Sciatic nerve (tissue), 2 donors: Measurements from ENCODE around the gene TNFRSF1B. TPM values are rescaled to one million over a fixed set of nuclear protein-coding genes. Genes with fewer than 3 reads are reported as not detected.
"Not testable (repeated sequence)": the region's sequence is repeated elsewhere in the genome, so short reads cannot be mapped to it uniquely, and the experiment has no call there.

Source experiments
- ATAC-seq: fragments of 200-7000 bp; cut with Tn5 transposase; one replicate; pipeline ENCODE4 v1.9.1; 2020; ENCODE audit warnings: mild to moderate bottlenecking, moderate library complexity
- DNase-seq: peaks from one replicate; pipeline ENCODE4 v3.0.0-alpha.2; 2020; ENCODE audit warnings: low spot score
- intact Hi-C: fragments of 100-400 bp; cut with DNase I; formaldehyde crosslinking; loops from one replicate; pipeline ENCODE4 v1.14.2; 2022
- total RNA-seq: library from RNA; stranded (reverse); fragmentation: NEBNext Ultra II Directional; extraction: Animal tissue kit (Norgen Biotek cat#: 25700); gene quantifications from one replicate; pipeline ENCODE4 v1.2.1, GENCODE V29; 2021
- donor health status: DM: no; HTN: no; CAD: no.
- donor health status: DM: no; HTN: no; CAD: no.

TNFRSF1B gene
- total RNA-seq, 1 donor from 2014 or later, result 90.9 TPM

DNA sequence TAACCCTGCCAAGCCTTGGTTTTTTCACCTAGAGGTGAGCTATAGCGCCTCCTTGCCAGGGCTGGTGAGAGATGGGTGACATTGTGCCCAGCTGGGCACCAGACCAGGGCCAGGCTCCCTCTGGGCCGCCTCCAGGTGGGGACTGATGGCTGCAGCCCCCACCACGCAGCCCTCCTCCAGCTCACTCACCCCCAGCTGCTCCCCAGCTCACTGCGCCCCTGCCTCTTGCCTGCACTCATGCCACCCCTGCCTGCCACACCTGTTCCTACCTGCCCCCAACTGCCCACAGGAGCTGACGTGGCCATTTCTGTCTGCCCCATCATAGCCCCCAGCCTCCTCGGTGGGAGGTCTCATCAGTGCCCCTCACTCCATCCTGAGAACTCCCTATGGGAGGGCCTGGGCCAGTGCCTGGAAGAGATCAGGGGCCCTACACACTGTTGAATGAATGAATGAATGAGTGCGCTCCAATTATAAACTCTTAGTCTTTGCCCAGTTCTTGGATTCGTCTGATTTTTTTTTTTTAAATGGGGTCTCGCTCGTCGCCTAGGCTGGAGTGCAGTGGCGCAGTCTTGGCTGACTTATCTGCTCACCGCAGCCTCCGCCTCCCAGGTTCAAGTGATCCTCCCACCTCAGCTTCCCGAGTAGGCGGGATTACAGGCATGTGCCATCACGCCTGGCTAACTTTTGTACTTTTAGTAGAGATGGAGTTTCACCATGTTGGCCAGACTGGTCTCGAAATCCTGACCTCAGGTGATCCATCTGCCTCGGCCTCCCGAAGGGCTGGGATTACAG lies 36.6 kb downstream of the TNFRSF1B start:
- DNase-seq (no peak), ATAC-seq (no peak)
- intact Hi-C loops, result no loop called here

DNA sequence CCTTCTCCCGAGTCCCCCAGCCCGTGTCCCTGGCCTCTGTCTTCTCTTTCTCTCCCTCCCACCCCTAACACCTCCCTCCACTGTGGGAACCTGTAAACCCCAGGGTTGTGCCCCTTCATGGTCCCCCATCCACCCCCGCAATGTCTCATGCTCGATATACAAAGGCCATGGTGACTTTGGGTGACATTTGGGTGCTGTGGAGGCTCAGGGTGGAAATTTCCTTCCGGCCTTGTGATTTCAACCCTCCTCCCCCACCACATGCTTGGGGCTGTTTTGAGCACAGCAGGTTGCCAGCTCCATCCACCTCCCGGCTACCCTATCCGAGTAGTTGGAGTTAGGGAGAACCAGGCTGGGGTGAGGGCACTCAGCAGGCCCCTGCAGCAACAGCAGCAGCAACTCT lies 37.3 kb downstream of the TNFRSF1B start:
- intact Hi-C loops, result no loop called here
- ATAC-seq (no peak), DNase-seq (no peak)

DNA sequence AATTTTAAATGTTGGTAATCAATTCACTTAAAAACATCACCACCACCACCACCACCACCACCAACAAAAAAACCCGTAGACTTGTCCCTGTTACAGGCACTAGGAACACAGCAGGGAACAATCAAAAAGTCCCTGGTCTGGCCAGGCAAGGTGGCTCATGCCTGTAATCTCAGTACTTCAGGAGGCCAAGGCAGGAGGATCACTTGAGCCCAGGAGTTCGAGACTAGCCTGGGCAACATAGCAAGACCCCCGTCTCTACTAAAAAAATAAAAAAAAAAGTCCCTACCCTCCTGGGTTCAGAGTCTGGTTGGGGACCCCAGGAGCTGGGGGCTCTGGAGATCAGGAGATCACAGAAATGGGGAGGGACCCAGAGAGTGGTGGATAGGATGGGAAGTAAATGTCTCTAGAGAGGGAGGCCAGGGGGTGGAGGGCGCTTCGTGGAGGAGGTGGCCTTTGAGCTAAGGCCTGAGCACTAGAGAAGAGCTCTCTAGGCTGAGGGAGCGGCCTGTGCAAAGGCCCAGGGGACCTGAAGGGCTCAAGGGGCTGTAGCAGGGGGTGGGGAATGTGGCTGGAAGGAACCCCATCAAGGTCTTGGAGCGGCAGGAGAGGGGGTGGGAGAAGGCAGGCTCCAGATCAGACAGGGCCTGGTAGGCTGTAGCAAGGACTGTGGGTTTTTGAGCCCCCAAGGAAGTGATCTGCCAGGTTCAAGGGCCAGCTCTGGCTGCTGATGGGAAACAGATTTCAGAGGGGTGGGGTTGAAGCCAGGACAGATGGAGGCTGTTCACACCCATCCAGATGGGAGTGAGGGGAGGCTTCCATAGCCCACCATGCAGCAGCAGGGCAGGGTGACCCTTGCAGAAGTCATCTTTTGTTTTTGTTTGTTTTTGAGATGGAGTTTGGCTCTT lies 38.2 kb downstream of the TNFRSF1B start:
- ATAC-seq, result no peak
- intact Hi-C loops, result no loop called here
- no peak for DNase-seq

DNA sequence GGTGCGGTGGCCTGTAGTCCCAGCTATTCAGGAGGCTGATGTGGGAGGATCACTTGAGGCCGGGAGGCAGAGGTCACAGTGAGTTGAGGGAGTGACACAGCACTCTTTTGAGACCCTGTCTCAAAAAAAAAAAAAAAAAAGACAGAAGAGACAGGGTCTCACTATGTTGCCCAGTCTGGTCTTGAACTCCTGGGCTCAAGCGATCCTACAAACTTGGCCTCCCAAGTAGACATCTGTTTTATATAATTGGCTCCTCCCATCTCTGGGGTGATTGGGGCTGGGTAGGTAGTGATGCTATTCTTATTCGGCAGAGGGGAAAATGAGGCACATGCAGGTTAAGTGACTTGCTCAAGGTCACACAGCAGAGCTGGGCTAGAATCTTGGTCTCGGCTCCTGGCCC lies 39.4 kb downstream of the TNFRSF1B start:
- no peak for DNase-seq
- ATAC-seq, result no peak
- intact Hi-C loops, result no loop called here

DNA sequence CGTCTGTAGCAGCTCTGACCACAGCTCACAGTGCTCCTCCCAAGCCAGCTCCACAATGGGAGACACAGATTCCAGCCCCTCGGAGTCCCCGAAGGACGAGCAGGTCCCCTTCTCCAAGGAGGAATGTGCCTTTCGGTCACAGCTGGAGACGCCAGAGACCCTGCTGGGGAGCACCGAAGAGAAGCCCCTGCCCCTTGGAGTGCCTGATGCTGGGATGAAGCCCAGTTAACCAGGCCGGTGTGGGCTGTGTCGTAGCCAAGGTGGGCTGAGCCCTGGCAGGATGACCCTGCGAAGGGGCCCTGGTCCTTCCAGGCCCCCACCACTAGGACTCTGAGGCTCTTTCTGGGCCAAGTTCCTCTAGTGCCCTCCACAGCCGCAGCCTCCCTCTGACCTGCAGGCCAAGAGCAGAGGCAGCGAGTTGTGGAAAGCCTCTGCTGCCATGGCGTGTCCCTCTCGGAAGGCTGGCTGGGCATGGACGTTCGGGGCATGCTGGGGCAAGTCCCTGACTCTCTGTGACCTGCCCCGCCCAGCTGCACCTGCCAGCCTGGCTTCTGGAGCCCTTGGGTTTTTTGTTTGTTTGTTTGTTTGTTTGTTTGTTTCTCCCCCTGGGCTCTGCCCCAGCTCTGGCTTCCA lies 40.1 kb downstream of the TNFRSF1B start:
- intact Hi-C loops, result no loop called here
- ATAC-seq, result no peak

DNA sequence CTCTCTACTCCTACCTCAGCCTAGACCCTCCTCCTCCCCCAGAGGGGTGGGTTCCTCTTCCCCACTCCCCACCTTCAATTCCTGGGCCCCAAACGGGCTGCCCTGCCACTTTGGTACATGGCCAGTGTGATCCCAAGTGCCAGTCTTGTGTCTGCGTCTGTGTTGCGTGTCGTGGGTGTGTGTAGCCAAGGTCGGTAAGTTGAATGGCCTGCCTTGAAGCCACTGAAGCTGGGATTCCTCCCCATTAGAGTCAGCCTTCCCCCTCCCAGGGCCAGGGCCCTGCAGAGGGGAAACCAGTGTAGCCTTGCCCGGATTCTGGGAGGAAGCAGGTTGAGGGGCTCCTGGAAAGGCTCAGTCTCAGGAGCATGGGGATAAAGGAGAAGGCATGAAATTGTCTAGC lies 41.5 kb downstream of the TNFRSF1B start:
- DNase-seq (no peak), ATAC-seq (peak; percentile 14)
- intact Hi-C loops, result loop anchor here (2.0 kb wide), 1 partner anchor 81 kb away; no protein-coding TSS in a partner anchor

More for the DNA sequence above, 40.1 kb downstream of the TNFRSF1B start:
- no peak for DNase-seq

DNA sequence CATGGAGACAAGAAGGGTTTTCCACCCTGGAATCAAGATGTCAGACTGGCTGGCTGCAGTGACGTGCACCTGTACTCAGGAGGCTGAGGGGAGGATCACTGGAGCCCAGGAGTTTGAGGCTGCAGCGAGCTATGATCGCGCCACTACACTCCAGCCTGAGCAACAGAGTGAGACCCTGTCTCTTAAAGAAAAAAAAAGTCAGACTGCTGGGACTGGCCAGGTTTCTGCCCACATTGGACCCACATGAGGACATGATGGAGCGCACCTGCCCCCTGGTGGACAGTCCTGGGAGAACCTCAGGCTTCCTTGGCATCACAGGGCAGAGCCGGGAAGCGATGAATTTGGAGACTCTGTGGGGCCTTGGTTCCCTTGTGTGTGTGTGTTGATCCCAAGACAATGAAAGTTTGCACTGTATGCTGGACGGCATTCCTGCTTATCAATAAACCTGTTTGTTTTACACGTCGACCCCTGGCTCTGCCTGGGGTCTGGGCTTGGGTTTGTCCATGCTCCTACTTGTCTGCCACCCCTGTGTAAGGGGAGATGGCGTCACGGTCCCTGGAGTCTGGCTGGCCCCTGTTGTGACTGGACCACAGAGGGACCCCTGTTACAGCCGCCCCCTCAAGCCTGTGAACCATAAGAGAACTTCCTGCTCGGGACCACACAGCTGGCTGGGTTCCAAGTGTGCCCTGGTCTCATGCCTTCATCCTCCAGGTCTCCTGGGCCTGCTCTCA lies 42.1 kb downstream of the TNFRSF1B start:
- DNase-seq (peak; percentile 94), ATAC-seq (peak; percentile 88)
- intact Hi-C loops, result loop anchor here (2.0 kb wide), 1 partner anchor 82 kb away; no protein-coding TSS in a partner anchor

DNA sequence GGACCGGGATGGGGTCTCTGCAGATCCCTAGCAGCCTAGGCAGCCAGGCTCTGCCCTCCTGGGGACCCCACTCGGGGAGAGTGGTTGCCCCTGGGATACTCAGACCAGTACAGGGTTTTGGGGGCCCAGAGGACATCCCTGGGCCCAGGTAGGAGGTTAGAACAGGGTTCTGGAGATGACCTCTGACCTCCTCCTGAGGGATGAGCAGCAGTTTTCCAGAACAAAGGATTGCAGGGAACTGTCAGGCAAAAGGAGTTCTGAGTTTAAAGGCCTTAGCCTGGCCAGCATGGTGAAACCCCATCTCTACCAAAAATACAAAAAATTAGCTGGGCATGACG lies 42.7 kb downstream of the TNFRSF1B start:
- intact Hi-C loops, result loop anchor here (2.0 kb wide), 1 partner anchor 83 kb away; no protein-coding TSS in a partner anchor

DNA sequence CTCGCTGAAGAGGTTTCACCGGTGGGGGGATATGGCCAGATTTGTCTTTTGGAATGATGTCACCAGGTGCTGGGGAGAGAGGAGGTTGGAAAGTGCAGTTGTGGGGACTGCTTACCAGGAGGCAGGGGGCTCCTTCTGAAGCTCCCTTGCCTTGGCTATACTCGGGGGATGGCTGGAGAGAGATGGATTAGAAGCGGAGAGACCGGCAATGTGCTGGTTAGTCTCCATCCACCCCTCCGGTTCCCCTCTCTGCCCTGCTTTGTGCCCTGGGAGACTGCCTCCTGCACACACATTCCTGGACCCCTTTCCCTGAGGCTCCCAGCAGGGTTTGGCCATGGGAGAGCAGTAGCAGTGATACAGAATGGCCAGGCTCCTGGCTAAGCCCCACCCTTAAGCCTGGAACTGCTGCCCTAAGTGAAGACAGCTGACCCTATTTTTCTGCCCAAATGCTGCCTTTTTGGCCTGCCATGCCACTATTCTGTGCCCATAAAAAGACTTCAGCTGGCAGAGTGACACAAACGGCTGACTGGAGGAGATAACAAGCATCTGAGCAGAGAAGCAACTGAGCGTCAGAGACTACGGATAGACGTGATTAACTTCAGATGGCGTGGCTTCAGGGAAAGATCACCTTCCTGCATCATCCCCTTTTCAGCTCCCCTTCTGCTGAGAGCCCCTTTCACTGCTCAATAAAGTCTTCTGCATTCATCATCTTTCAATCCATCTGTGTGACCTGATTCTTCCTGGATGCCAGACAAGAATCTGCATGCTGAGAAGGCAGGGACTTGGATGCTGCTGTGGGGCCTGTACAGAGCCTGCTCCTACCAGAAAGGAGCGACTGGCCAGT lies 48.5 kb downstream of the TNFRSF1B start:
- ATAC-seq (no peak), DNase-seq (no peak)
- intact Hi-C loops, result no loop called here

More for the DNA sequence above, 42.7 kb downstream of the TNFRSF1B start:
- ATAC-seq (no peak), DNase-seq (no peak)

DNA sequence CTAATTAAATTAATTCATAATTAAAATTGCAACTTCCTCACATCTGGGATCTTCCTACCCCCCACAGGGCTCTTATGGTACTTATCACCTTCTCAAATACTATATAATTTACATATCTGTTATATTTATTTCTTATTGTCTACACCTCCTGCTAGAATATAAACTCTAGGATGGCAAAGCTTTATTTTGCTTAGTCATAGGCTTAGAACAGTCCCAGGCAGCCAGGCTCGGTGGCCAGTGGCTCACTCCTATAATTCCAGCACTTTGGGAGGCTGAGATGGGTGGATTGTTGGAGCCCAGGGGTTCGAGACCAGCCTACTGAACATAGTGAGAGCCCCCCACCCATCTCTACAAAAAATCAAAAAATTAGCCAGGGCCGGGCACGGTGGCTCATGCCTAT lies 53.0 kb downstream of the TNFRSF1B start:
- intact Hi-C loops, result no loop called here
- ATAC-seq (no peak), DNase-seq (no peak)

DNA sequence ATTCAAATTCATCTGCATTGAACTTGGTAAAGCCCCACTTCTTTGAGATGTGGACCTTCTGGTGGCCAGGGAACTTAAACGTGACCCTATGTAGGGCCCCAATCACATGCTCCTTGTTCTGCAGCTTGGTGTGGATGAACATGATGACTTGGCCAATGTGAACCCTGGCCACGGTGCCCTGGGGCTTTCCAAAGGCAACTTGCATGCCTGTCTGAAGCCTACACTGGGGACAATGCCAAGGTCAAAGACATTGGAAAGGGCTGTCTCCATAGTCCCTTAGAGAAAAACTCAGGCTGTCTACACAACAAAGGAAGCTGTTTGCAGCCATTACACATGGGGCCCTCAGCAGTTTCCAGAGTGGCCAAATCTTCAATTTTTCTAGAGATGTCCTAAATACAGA lies 54.1 kb downstream of the TNFRSF1B start:
- DNase-seq (no peak), ATAC-seq (no peak)
- intact Hi-C loops, result no loop called here

DNA sequence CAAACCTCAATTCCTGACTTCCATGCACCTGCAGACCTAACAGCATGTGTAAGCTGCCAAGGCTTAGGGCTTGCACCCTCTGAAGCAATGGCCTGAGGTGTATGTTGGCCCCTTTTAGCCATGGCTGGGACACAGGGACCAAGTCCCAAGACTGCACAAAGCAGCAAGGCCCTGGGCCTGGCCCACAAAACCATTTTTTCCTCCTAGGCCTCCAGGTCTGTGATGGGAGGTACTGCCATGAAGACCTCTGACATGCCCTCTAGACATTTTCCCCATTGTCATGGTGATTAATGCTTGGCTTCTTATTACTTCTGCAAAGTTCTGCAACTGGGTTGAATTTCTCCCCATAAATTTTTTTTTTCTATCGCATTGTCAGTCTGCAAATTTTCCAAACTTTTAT lies 55.9 kb downstream of the TNFRSF1B start:
- ATAC-seq, intact Hi-C loops, DNase-seq: not testable (repeated sequence)

DNA sequence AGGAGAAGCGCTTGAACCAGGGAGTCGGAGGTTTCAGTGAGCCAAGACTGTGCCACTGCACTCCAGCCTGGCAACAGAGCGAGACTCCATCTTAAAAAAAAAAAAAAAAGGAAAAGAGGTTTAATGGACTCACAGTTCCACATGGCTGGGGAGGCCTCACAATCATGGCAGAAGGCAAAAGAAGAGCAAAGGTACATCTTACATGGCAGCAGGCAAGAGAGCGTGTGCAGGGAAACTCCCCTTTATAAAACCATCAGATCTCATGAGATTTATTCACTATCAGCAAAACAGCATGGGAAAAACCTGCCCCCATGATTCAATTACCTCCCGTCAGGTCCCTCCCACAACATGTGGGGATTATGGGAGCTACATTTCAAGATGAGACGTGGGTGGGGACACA lies 57.3 kb downstream of the TNFRSF1B start:
- DNase-seq, intact Hi-C loops: not testable (repeated sequence)

DNA sequence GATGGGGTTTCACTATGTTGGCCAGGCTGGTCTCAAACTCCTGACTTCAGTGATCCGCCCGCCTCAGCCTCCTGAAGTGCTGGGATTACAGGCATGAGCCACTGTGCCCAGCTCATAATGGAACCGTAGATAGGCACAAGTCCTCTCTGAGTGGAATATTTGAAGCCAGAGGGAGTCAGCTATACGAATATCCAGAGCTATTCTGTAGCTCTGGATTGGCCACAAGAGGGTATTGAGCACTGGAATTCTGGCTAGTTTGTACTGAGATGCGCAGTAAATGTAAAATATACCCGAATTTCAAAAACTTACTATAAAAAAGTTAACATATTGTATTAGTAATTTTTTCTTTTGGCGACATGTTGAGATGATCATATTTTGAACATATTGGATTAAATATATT lies 62.2 kb downstream of the TNFRSF1B start:
- ATAC-seq (no peak), DNase-seq (no peak)
- intact Hi-C loops, result no loop called here

More for the DNA sequence above, 57.3 kb downstream of the TNFRSF1B start:
- ATAC-seq, result not testable (repeated sequence)

DNA sequence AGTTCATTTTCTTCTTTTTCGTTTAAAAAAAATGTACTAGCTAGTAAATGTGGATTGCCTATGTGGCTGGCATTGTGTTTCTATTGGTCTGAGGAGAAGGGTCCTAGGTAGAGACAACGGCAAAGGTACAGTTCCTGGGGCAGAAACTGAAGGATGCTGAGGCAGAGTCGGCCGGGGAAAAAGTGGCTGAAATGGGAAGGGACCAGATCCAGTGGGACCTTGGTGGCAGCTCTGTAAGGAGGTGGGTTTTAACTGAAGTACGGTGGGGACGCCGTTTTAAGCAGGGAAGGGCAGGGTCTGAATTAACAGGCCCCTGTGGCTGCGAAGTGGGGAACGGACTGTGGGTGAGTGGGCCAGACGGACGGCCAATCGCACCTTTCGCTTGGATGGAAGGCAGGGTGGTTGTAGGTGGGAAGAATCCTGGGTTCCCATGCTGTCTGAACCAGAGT lies 62.6 kb downstream of the TNFRSF1B start:
- DNase-seq (no peak), ATAC-seq (no peak)
- intact Hi-C loops, result no loop called here

DNA sequence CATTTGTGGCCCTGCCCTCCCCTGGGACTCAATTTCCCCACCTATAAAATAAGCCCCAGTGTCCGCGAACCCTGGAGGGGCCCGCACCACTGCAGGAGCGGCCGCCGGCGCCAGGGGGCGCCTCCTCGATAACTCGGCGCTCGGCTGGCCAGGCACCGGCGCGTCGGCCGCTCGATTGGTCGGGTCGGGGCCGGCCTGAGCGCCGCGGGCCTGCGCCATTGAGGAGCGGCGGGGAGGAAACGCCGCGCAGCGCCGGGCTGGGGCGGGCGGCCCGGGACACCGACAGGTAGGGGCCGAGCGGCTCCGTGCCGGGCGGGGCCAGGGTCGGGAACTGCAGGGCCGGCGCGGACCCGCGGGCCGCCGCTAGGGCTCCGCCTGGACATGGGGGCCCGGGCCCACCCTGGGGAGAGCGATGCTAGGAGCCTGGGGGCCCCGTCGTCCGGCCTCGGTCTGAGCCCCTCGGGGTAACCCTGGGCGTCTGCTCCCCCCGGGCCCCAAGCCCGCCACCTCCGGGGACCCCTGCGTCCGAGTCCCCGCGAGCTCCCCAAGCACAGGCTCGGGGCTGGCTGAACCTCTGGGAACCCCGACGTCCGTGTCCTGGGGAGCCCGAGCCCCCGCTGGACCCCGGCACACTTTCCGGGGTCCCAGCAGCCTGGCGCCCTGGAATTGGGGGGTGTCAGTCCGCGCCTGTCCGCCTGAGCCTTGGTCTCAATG lies 63.2 kb downstream of the TNFRSF1B start, which contains the start of gene VPS13D:
Gene VPS13D (plus strand): TSS at position 196 of the 714 bp plus-strand sequence. CDS start 4,237 bp downstream, outside the sequence.
- DNase-seq (peak; percentile 90), ATAC-seq (peak; percentile 91)
- intact Hi-C loops, result no loop called here
